Neural cell (in vitro differentiated cells): ENCODE measurements around the gene SMPD3.

Source experiments
- CTCF ChIP-seq: fragments of 450-650 bp; IDR thresholded peaks from 2 replicates; pipeline ENCODE4 v1.5.1; 2014; ENCODE audit warnings: antibody characterized with exemption, mild to moderate bottlenecking, moderate library complexity; ENCODE audit not compliant: poor library complexity, severe bottlenecking
- RAD21 ChIP-seq: fragments of 450-650 bp; conservative IDR thresholded peaks from 2 replicates; pipeline ENCODE4 v1.6.1; 2014; ENCODE audit warnings: antibody characterized with exemption, mild to moderate bottlenecking, moderate library complexity

- TF ChIP-seq CTCF (no peak), RAD21 (no peak)
These were observed 15.6 kb downstream of the SMPD3 start for GRCh38 chr16:68432701-68433100.
